Amniotic epithelial cell (primary cell): ENCODE results near the gene NOXRED1.
"Not testable (repeated sequence)": the region's sequence is repeated elsewhere in the genome, so short reads cannot be mapped to it uniquely, and the experiment has no call there.

Source experiments
- DNase-seq: peaks from one replicate; pipeline ENCODE4 v3.0.0-alpha.2; 2010; ENCODE audit warnings: low read depth

NOXRED1 gene, protein sequence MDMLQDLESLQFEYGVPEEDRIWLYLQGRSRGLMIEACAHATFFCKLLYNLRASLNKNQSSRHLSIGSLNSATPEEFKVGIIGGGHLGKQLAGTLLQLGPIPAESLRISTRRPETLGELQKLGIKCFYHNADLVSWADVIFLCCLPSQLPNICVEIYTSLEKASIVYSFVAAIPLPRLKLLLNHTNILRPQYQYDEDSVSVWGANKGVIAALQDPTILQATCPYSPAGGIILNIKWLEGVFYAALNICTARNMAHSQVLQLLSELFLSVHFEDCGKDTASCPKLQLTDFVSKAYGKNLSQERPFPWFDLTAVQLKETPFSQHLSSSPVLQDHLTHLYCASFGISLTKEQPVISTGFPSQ

GRCh38 chr14:77423423-77423822, at the start of gene NOXRED1:
Gene NOXRED1, minus strand, starts transcription at chr14:77423523. Its CDS starts 634 bp downstream, at chr14:77422889.
- DNase-seq = no peak

GRCh38 chr14:77470224-77470870, 47.0 kb upstream of the NOXRED1 start:
- DNase-seq = no peak

DNA sequence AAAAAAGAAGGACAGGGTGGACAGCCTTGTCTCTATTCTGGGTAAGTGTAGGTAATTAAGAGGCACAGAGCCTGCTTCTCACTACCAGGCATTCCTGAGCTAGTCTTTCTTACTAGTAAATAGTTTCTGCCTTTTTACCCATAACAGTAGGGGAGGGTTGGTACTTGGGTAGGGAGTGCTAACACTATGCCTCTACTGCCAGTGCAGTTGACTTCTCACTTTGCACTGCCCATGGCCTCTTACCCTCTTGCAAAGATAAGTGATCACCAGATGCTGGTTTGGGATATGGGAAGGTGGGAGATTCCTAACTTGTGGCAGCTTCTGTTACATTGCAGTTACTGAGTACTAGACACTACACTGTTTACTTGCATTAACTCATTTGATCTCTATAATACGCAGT, 46.2 kb upstream of the NOXRED1 start:
- DNase-seq = no peak

DNA sequence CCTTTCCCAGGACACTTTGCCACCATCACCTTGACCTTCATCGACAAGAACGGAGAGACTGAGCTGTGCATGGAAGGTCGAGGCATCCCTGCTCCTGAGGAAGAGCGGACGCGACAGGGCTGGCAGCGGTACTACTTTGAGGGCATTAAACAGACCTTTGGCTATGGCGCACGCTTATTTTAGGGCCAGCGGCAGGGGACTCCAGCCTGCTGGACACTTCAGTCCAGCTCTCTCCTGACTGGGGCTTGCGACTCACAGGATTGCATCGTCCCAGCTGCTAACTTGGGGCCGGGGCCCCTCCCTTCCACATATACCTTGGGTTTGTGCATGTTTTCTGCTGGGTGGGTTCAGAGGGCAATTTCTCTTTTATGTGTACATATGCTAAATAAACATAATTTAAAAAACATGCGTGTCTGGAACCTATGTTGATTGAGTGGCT, 45.8 kb upstream of the NOXRED1 start:
- peak; percentile 5 for DNase-seq

DNA sequence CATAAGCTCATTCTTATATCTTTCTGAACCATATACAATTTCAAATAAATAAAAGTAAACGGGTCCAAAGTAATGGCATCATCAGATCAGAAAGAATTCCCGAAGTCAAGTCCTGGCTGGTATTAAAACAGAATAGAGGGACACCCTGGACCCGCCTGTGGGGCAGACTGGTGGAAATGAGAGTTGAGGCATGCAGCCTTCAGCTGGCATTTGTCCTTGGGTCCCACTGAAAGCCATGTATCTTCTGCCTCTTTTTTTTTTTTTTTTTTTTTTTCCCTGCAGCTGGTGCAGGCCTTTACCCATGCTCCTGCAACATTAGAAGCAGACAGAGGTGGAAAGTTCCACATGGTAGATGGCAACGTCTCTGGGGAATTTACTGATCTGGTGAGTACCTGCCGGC, 44.5 kb upstream of the NOXRED1 start:
- DNase-seq = no peak

GRCh38 chr14:77459072-77459723, 35.9 kb upstream of the NOXRED1 start:
- peak; percentile 72 for DNase-seq

DNA sequence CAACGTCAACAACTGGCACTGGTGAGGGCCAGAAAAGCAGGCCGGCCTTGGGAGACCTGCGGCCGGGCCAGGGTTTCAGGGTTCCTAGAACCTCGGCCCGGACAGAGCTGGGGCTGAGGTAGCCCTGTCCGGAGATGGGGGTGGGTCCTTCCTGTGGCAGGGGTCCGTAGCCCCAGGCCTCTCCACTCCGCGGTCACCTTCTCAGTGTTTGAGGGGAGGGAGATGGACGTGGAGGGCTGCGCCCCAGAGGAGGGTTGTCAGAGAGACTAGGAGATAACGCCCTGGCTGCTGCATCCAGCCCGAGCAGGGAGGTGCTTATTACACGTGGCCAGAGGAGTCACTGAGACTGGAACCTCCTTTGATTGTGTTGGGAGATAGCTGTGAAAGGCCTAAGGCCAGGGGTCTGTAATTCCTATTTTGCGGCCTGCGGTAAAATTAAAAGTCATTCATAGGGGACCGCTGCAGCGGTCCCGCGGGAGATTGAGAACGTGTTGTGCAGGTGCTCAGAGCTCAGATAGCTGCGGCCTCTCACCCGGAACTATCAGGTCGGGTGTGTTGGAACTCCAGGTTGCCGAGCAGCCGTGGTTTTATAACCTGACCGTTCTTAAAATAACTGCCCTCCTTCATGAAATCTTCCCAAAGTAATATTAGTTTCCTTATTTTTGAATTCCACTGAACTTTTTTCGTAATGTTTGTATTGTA, 35.1 kb upstream of the NOXRED1 start:
- peak; percentile 46 for DNase-seq

DNA sequence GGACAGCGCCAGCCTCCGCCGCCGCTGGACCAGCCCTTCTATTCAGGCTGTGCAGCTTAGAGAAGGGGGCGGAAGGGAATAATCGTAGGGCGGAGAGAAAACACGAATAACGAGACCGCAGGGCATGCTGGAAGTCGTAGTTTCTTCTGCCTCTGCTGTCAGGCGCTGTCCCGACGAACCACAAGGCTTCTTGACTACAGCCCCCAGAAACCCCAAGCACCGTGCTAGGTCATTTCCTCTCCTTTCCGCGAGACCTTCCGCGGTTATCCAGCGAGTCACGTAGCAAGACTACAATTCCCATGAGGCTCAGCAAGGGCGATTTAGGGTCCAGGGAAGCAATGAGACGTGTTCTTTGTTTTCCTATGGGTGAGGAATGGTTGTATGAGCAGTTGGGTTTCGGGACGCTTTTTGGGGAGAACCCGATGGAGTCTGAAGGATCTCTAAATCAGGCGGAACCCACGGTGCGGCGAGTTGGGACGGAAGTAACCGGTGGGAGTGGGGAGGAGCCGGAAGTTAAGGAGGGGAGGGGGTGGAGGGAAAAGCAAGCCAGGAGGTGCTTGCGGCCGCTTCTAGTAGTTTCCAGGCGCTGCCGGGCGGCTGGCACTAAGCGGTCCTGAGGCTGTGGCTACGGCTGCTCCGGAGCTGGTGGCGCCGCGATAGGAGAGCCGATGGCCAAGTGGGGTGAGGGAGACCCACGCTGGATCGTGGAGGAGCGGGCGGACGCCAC, 34.4 kb upstream of the NOXRED1 start, which contains the start of the genes AHSA1 and VIPAS39:
AHSA1 (plus strand) TSS at position 572 of the 727 bp plus-strand sequence; CDS start at position 669, 97 bp downstream.
VIPAS39 (minus strand) TSS at position 80 of the 727 bp plus-strand sequence. CDS start 3,499 bp downstream, outside the sequence.
- DNase-seq = peak; percentile 100

- peak; percentile 36 for DNase-seq
Measured at GRCh38 chr14:77457115-77457521, 33.8 kb upstream of the NOXRED1 start.

DNA sequence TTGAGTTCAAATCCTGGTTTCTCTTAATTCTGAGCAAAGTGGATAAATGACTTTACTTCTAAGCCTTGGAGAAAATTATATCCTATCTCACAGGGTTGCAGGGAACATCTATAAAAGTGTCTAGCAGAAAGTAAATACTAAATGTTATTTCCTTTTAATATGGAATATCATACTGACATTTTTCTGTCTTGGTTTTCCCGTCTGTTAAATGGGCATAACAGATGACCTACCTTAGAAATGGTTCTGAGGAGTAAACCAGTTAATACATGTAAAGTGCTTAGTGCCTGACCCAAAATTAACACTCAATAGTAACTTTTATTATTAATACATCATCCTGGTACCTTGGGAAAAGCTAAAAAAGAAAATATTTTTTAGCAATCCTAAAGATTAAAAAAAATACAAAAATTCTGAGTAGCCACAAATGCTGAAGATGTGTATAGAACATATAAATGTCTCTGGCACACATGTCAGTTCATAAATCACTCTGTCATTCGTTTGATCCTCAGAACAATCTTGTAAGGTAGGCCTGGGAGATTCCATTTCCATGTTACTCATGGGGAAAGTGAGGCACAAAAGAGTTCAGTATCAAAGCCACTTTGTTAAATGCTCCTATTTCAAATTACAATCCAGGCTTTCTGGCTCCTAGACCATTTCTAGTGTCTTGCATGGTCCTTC, 32.8 kb upstream of the NOXRED1 start:
- no peak for DNase-seq

DNA sequence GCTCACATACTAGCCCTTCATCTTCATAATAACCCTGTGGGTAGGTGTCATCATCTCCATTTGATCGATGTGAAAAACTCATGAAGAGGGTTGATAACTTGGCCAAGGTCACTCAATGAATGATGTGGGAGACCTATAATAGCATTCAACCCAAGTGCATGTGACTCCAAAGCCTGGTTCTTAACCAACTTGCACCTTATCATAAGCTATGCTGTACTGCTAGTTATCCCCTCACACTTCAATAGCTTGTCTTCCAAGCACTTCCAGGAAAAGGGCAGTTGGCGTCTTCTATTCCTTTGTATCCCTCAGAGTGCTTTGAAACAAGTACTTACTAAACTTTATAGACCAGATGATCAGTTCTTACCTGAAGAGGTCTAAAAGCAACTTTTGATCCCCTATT, 18.9 kb upstream of the NOXRED1 start:
- no peak for DNase-seq

- no peak for DNase-seq
Measured at GRCh38 chr14:77439861-77440260, 16.5 kb upstream of the NOXRED1 start.

DNA sequence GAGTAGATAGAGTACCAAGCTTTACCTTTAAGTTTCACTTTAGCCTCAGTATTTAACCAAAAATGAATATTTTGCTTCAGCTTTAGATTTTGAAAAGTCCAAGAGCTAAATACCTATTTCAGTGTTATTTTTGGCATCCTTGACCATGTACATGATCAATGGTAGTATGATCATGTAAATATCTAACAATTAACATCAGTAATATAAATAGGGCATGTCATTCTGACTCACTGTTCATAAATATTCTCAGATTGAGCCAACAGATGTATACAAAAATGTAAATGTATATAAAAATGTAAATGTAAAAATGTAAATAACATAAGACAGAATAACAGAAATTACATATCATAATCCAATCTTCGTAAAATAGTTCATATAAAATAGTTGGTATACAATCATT, 15.3 kb upstream of the NOXRED1 start:
- DNase-seq = no peak

GRCh38 chr14:77436042-77436441, 12.7 kb upstream of the NOXRED1 start:
- DNase-seq = no peak

DNA sequence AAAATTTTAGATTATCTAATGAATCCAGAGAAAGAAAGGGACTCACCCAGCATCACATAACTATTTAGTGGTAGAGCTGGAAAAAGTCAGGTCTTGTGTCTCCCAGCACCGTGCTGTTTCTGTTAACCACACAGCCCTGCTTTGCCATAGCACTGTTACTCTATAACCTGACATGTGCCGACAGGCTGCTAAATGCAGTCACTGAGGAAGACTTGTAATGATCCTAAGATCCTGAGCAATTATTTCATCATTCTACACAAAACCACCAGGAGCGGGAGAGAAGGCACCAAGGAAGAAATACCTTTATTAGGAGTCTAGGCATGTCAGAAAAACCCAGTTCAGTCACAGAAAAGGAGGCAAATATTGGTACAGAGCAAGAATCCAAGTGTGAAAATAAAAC, 3.1 kb upstream of the NOXRED1 start:
- DNase-seq = no peak

GRCh38 chr14:77424862-77425261, 1.5 kb upstream of the NOXRED1 start:
- DNase-seq = no peak

DNA sequence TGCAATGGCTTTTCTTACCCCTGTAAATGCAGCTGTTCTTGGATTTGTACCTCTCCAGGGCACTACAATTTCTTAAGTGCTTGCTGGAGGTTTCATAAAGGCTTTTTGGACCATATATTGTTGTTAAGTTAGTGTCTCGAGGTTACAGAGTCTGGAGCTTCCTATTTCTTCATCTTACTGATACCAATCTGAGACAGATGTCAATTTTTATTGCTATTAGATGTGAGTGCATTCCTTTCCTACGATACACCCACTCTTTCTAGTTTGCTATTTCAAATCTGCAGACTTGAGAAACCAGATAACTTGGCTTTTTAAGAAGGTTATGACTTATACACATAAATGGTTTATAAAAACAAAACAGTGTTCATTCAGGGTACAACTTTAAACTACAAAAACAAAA, 2.1 kb downstream of the NOXRED1 start:
- peak; percentile 8 for DNase-seq

DNA sequence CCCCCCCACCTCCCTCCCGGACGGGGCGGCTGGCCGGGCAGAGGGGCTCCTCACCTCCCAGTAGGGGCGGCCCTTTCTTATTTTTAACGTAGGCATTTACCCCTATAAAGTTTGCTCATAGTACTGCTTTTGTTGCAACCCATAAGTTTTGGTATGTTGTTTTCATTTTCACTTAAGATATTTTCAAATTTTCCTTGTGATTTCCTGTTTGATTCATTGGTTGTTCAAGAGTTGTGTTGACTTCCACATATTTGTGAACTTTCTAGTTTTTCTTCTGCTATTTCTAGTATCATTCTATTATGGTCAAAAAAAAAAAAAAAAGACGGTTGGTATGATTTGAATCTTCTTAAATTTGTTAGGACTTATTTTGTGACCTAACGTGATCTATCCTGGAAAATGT, 6.5 kb downstream of the NOXRED1 start:
- DNase-seq = no peak

DNA sequence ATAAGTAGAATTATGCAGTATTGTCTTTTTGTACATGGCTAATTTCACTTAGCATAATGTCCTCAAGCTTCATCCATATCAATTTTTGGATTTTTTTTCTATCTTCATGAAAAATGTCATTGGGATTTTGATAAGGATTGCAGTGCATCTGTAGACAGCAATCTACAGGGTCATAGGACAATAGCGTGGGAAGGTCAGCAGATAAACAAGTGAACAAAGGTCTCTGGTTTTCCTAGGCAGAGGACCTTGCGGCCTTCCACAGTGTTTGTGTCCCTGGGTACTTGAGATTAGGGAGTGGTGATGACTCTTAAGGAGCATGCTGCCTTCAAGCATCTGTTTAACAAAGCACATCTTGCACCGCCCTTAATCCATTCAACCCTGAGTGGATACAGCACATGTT, 7.2 kb downstream of the NOXRED1 start:
- DNase-seq = not testable (repeated sequence)

GRCh38 chr14:77415403-77416030, 7.8 kb downstream of the NOXRED1 start:
- not testable (repeated sequence) for DNase-seq
